ENCODE results near the gene AUNIP. TPM values are rescaled to one million over a fixed set of nuclear protein-coding genes. Genes with fewer than 3 reads are reported as not detected.

The AUNIP gene
- polyA plus RNA-seq, 1 donor = 3.4 TPM

- no peak for DNase-seq
These were observed 49.9 kb downstream of the AUNIP start for GRCh38 chr1:25809283-25809926.

GRCh38 chr1:25808481-25809244, 50.6 kb downstream of the AUNIP start:
- no peak for DNase-seq

- DNase-seq = no peak
These were observed 51.5 kb downstream of the AUNIP start for GRCh38 chr1:25807480-25808390.

- DNase-seq = no peak
These were observed 52.8 kb downstream of the AUNIP start for GRCh38 chr1:25806418-25806817.

GRCh38 chr1:25805863-25806225, 53.4 kb downstream of the AUNIP start:
- no peak for DNase-seq

- no peak for DNase-seq
These were observed 54.0 kb downstream of the AUNIP start for GRCh38 chr1:25804964-25805862.

- no peak for DNase-seq
These were observed 54.9 kb downstream of the AUNIP start for GRCh38 chr1:25804244-25804963.

GRCh38 chr1:25803368-25803767, 55.9 kb downstream of the AUNIP start:
- DNase-seq = no peak

GRCh38 chr1:25802915-25803314, 56.3 kb downstream of the AUNIP start:
- no peak for DNase-seq

GRCh38 chr1:25800703-25801377, 58.4 kb downstream of the AUNIP start:
- no peak for DNase-seq

GRCh38 chr1:25799935-25800702, 59.1 kb downstream of the AUNIP start, which contains the start of gene SELENON:
Gene SELENON, plus strand, starts transcription at chr1:25800193. Its CDS starts 38 bp downstream, at chr1:25800231.
- peak; percentile 46 for DNase-seq

GRCh38 chr1:25799352-25799934, 59.8 kb downstream of the AUNIP start:
- no peak for DNase-seq

- no peak for DNase-seq
These were observed 60.4 kb downstream of the AUNIP start for GRCh38 chr1:25798666-25799351.

GRCh38 chr1:25797939-25798338, 61.3 kb downstream of the AUNIP start:
- no peak for DNase-seq

GRCh38 chr1:25796811-25797458, 62.3 kb downstream of the AUNIP start:
- DNase-seq = peak; percentile 77

- DNase-seq = no peak
These were observed 63.1 kb downstream of the AUNIP start for GRCh38 chr1:25795946-25796810.

- DNase-seq = no peak
These were observed 64.0 kb downstream of the AUNIP start for GRCh38 chr1:25795211-25795610.

Measured in left kidney (tissue), 2 donors.